CD4-positive, alpha-beta T cell (primary cell): ENCODE results near the gene RANGRF. TPM values are rescaled to one million over a fixed set of nuclear protein-coding genes. Genes with fewer than 3 reads are reported as not detected.

Experiments
- ATAC-seq: fragments of 200-7000 bp; cut with Tn5 transposase; one replicate; pipeline ENCODE4 v1.10.0; 2022; ENCODE audit warnings: mild to moderate bottlenecking; ENCODE audit not compliant: poor library complexity
- CTCF ChIA-PET: fragments of 350-600 bp; sonication (Branson Sonifier 250); formaldehyde crosslinking; loops from one replicate; lab custom pipeline; 2021; ENCODE audit warnings: antibody characterized with exemption, inconsistent platforms; lab: Charles Lee
- POLR2A ChIA-PET: fragments of 350-600 bp; sonication (Branson Sonifier 250); formaldehyde crosslinking; loops from one replicate; lab custom pipeline; 2021; ENCODE audit warnings: antibody characterized with exemption, inconsistent platforms; lab: Charles Lee
- DNase-seq, 14 experiments: peaks; one replicate each; pipeline ENCODE4 v3.0.0-alpha.2; 2013 to 2020; ENCODE audit warnings: mixed read lengths in 2 of 14
- H3K27ac ChIP-seq, 2 donors: one replicate each; pipeline versions ENCODE4 v1.5.1 to v1.7.0; 2013; ENCODE audit warnings: low read length in 2 of 2, low read depth in 1 of 2, mild to moderate bottlenecking in 1 of 2
- H3K27me3 ChIP-seq, 2 experiments: 1 replicate in 1 of 2; 2 replicates in 1 of 2; pipeline versions ENCODE4 v1.6.1 to v1.7.0; 2013; ENCODE audit warnings: low read length in 2 of 2, control low read depth in 1 of 2, mild to moderate bottlenecking in 1 of 2, moderate library complexity in 1 of 2; ENCODE audit not compliant: insufficient read depth in 2 of 2, control insufficient read depth in 1 of 2
- H3K36me3 ChIP-seq: one replicate; pipeline ENCODE4 v1.6.1; 2013; ENCODE audit warnings: low read length, control low read depth; ENCODE audit not compliant: insufficient read depth
- H3K4me1 ChIP-seq: one replicate; pipeline ENCODE4 v1.6.1; 2013; ENCODE audit warnings: low read length, control low read depth; ENCODE audit not compliant: insufficient read depth
- H3K4me3 ChIP-seq: one replicate; pipeline ENCODE4 v1.5.1; 2013; ENCODE audit warnings: mild to moderate bottlenecking, low read length, moderate library complexity
- H3K9me3 ChIP-seq, 2 experiments: 1 replicate in 1 of 2; 2 replicates in 1 of 2; pipeline versions ENCODE4 v1.6.1 to v1.7.0; 2013; ENCODE audit warnings: low read length in 2 of 2, mild to moderate bottlenecking in 2 of 2, control low read depth in 1 of 2, moderate library complexity in 1 of 2; ENCODE audit not compliant: control insufficient read depth in 1 of 2, insufficient read depth in 1 of 2
- H3K27ac Mint-ChIP-seq: one replicate; pipeline ENCODE4 v1.8.0; 2020; ENCODE audit warnings: mixed read lengths
- H3K27me3 Mint-ChIP-seq: one replicate; pipeline ENCODE4 v1.8.0; 2021; ENCODE audit warnings: mixed read lengths
- H3K36me3 Mint-ChIP-seq: one replicate; pipeline ENCODE4 v1.8.0; 2021; ENCODE audit warnings: low read depth, mixed read lengths
- H3K4me1 Mint-ChIP-seq: one replicate; pipeline ENCODE4 v1.8.0; 2021; ENCODE audit warnings: low read depth, mixed read lengths
- H3K4me3 Mint-ChIP-seq: one replicate; pipeline ENCODE4 v1.8.0; 2020; ENCODE audit warnings: mild to moderate bottlenecking, mixed read lengths
- H3K9me3 Mint-ChIP-seq: one replicate; pipeline ENCODE4 v1.8.0; 2020; ENCODE audit warnings: mixed read lengths
- intact Hi-C, 2 experiments: fragments of 100-400 bp; cut with DNase I in 1 of 2; cut with micrococcal nuclease in 1 of 2; formaldehyde crosslinking; loops; one replicate each; pipeline versions ENCODE4 v1.15.1 to v1.9.0; 2023 to 2025; cut with DNase I, micrococcal nuclease
- total RNA-seq, 174 experiments: library from RNA in 2 of 174; stranded (reverse) in 2 of 174; gene quantifications; one replicate each; pipeline ENCODE4 v1.2.3 and lab custom pipeline; 2021 to 2026
- TF ChIP-seq, protein P1 (sequence below): fragments of 200-600 bp; IDR thresholded peaks from one replicate; pipeline ENCODE4 v1.8.0; 2022; ENCODE audit warnings: antibody characterized with exemption, mild to moderate bottlenecking

Gene RANGRF
- total RNA-seq, 2 experiments from 2014 or later = 23.1 to 24.6 TPM

DNA sequence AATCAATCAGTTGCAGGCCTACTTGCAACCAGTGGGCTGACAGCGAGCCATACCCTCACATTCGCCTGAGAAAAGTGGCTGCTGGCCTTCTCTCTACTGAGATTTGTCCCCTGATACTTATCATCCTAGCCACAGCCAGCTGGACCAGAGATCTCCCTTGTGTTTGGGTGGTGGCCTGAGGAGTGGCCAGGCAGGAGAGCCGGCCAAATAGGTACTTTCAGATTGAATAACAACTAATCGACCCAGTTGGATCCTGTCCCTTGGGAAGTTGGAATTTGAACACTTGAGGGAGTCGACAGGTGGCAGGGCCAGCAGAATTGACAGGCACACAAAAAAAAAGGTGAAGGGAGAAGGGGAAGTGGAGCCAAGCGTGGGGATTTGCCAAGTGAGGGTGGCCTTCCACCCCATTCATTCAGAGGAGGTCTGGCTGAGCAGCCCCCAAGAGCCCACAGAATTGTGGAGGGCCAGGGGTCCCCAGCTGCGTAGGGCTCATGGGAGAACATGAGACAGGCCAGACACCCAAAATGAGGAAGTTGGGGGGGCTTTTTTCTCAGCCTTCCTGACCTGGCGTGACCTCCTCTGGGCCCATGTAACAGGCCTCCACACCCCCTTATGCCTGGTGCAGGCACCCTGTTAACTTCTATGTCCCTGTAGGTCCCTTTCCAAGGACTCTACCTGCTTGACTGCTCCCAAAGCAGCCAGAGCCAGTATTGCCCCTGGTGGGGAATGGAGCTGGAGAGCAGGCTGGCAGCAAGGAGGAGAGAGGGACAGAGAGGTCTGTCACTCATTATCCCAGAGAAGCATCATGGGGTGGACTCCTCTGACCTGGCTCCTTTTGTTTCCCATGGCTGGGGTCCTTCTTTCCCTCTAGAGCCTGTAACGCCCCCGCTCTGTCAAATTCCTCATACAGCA lies 2.9 kb upstream of the RANGRF start:
- H3K27me3 ChIP-seq = no peaks in the 10 kb centered on the region
- peaks cover 8% of the 10 kb centered on the region for H3K36me3 Mint-ChIP-seq
- H3K27me3 Mint-ChIP-seq = no peaks in the 10 kb centered on the region
- TF ChIP-seq, protein P1, sequence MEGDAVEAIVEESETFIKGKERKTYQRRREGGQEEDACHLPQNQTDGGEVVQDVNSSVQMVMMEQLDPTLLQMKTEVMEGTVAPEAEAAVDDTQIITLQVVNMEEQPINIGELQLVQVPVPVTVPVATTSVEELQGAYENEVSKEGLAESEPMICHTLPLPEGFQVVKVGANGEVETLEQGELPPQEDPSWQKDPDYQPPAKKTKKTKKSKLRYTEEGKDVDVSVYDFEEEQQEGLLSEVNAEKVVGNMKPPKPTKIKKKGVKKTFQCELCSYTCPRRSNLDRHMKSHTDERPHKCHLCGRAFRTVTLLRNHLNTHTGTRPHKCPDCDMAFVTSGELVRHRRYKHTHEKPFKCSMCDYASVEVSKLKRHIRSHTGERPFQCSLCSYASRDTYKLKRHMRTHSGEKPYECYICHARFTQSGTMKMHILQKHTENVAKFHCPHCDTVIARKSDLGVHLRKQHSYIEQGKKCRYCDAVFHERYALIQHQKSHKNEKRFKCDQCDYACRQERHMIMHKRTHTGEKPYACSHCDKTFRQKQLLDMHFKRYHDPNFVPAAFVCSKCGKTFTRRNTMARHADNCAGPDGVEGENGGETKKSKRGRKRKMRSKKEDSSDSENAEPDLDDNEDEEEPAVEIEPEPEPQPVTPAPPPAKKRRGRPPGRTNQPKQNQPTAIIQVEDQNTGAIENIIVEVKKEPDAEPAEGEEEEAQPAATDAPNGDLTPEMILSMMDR = no peak
- intact Hi-C loops = loop anchor here in 1 of 2 experiments (5.0 kb wide), 1 partner anchor 93 kb away; the partner anchor contains the start of gene BORCS6
- ChIA-PET CTCF (no interaction called here), POLR2A (no interaction called here)
- H3K4me3 ChIP-seq = no peak overlapping the region
- H3K4me3 Mint-ChIP-seq = no peak overlapping the region
- peaks cover 52% of the 10 kb centered on the region for H3K4me1 ChIP-seq
- no peak overlapping the region for H3K27ac ChIP-seq
- no peak overlapping the region for H3K27ac Mint-ChIP-seq
- DNase-seq (no peak), ATAC-seq (no peak)
- no peaks in the 10 kb centered on the region for H3K36me3 ChIP-seq
- H3K9me3 ChIP-seq = no peaks in the 10 kb centered on the region
- H3K9me3 Mint-ChIP-seq = no peaks in the 10 kb centered on the region
- peaks cover 37% of the 10 kb centered on the region for H3K4me1 Mint-ChIP-seq

DNA sequence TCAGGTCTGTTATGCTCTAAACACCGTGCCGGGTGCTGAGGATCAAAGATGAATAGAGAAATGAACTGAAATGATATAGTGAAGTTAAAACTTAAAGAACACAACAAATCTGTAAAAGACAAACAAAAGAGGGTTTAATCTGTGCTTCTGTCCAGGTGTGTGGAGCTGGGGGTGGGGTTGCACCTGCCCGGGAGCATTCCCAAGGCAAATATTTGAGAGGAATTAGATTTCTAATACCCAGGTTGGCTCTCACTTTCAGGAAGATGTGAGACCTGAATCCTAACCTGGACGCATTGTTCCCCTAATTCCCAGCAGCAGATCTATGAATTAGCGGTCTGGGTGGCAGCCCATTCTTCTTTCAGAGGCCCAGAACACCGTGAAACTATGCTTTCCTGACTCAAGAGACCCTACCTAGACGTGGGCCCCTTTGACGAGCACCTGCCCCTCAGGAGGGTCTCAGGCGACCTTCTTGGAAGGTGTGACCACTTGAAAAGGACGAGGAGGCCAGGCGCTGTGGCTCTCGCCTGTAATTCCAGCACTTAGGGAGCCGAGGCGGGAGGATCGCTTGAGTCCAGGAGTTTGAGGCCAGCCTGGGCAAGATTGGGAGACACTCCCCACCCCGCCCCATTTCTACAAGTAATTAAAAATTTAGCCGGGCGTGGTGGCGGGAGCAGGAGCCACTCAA lies 677 bp upstream of the RANGRF start:
- Histone ChIP-seq H3K27me3 (no peaks in the 10 kb centered on the region), H3K9me3 (no peaks in the 10 kb centered on the region), H3K4me1 (peaks cover 52% of the 10 kb centered on the region), H3K4me3 (peak overlapping the region; percentile 98), H3K27ac (peak overlapping the region; percentile 76 to 94), H3K36me3 (no peaks in the 10 kb centered on the region)
- Mint-ChIP-seq H3K4me3 (peak overlapping the region; percentile 98), H3K36me3 (peaks cover 8% of the 10 kb centered on the region), H3K27me3 (no peaks in the 10 kb centered on the region), H3K4me1 (peaks cover 48% of the 10 kb centered on the region), H3K9me3 (no peaks in the 10 kb centered on the region), H3K27ac (peak overlapping the region; percentile 95)
- no peak for ATAC-seq
- TF ChIP-seq, protein P1 = no peak
- ChIA-PET CTCF (interaction anchor here (1.0 to 1.4 kb wide), 3 partner anchors 13 to 149 kb away, joined by 3 to 6 read pairs (median 4); partner anchors contain the start of gene PFAS), POLR2A (interaction anchor here (0.9 to 2.9 kb wide), 10 partner anchors 12 to 169 kb away, joined by 3 to 51 read pairs (median 4); partner anchors contain the start of genes ALOXE3, CTC1, KRABD2 and PFAS)
- no peak for DNase-seq
- intact Hi-C loops = loop anchor here in 1 of 2 experiments (1.0 to 5.0 kb wide), 3 partner anchors 38 to 95 kb away; partner anchors contain the start of genes BORCS6 and PFAS

DNA sequence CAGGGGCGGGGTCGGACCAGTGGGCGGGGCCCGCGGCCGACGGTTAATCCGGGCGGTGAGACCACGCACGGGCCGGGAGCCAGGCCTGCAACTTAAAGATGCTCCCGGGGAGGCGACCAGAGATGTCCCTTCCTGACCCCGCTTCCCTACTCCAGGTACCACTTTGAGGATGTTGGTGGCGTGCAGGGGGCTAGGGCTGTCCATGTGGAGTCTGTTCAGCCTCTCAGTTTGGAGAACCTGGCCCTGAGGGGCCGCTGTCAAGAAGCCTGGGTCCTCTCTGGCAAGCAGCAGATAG lies 580 bp downstream of the RANGRF start:
- peaks cover 40% of the 10 kb centered on the region for H3K4me1 ChIP-seq
- POLR2A ChIA-PET = interaction anchor here (0.6 to 2.9 kb wide), 17 partner anchors 9 to 1075 kb away, joined by 3 to 51 read pairs (median 3); partner anchors contain the start of genes ALOXE3, BORCS6, CTC1 and KRABD2
- no peaks in the 10 kb centered on the region for H3K9me3 Mint-ChIP-seq
- H3K27ac Mint-ChIP-seq = peak overlapping the region; percentile 95
- TF ChIP-seq, protein P1 = no peak
- no peaks in the 10 kb centered on the region for H3K27me3 ChIP-seq
- H3K36me3 Mint-ChIP-seq = peaks cover 8% of the 10 kb centered on the region
- H3K27me3 Mint-ChIP-seq = no peaks in the 10 kb centered on the region
- peak overlapping the region; percentile 76 to 94 for H3K27ac ChIP-seq
- ATAC-seq (no peak), DNase-seq (peak in 1 of 14 experiments; percentile 52)
- no peaks in the 10 kb centered on the region for H3K36me3 ChIP-seq
- CTCF ChIA-PET = interaction anchor here (0.6 to 1.4 kb wide), 4 partner anchors 12 to 150 kb away, joined by 3 to 6 read pairs (median 4); partner anchors contain the start of genes CTC1 and PFAS
- H3K4me3 Mint-ChIP-seq = peak overlapping the region; percentile 98
- intact Hi-C loops = loop anchor here in 1 of 2 experiments (2.0 to 5.0 kb wide), 2 partner anchors 66 to 97 kb away; partner anchors contain the start of gene BORCS6
- peaks cover 49% of the 10 kb centered on the region for H3K4me1 Mint-ChIP-seq
- H3K4me3 ChIP-seq = peak overlapping the region; percentile 98
- no peaks in the 10 kb centered on the region for H3K9me3 ChIP-seq
